HepG2 (cell line): ENCODE measurements around the gene SHISA4. TPM values are rescaled to one million over a fixed set of nuclear protein-coding genes. Genes with fewer than 3 reads are reported as not detected.
A peak's percentile ranks its signal among the peaks of the same experiment; 100 is the strongest.

Experiments used
- ATF5 ChIP-seq: sonication (generic); formaldehyde crosslinking; IDR thresholded peaks from 2 replicates; pipeline ENCODE4 v1.4.0; 2020; ENCODE audit warnings: mild to moderate bottlenecking, low read depth, missing genetic modification reagents
- KAT2B ChIP-seq: fragments of 150-350 bp; IDR thresholded peaks from 2 replicates; pipeline ENCODE4 v1.6.1; 2014; ENCODE audit warnings: low read depth, low read length, borderline replicate concordance
- NFKBIZ ChIP-seq: IDR thresholded peaks from 2 replicates; pipeline ENCODE4 v1.6.1; 2018; ENCODE audit warnings: missing genetic modification reagents, missing compliant biosample characterization
- PRDM10 ChIP-seq: sonication (generic); formaldehyde crosslinking; IDR thresholded peaks from 2 replicates; pipeline ENCODE4 v1.4.0; 2020; ENCODE audit warnings: low read depth, missing genetic modification reagents
- RFX1 ChIP-seq: fragments of 450-650 bp; IDR thresholded peaks from 2 replicates; pipeline ENCODE4 v1.6.1; 2017
- RFX3 ChIP-seq: IDR thresholded peaks from 2 replicates; pipeline ENCODE4 v1.6.1; 2016; ENCODE audit warnings: missing biosample characterization, missing genetic modification reagents
- SIX4 ChIP-seq: sonication (generic); formaldehyde crosslinking; IDR thresholded peaks from 2 replicates; pipeline ENCODE4 v1.4.0; 2020; ENCODE audit warnings: missing genetic modification reagents
- SRF ChIP-seq: IDR thresholded peaks from 2 replicates; pipeline ENCODE4 v1.6.1; 2011; ENCODE audit warnings: mild to moderate bottlenecking, low read depth, low read length, moderate library complexity
- TCF12 ChIP-seq, 2 experiments: fragments of 450-650 bp in 1 of 2; sonication (generic) in 1 of 2; formaldehyde crosslinking in 1 of 2; IDR thresholded peaks; 2 replicates each; pipeline versions ENCODE4 v1.6.1 to v1.8.0; 2017 to 2022; ENCODE audit warnings: antibody characterized with exemption in 1 of 2, mild to moderate bottlenecking in 1 of 2, missing genetic modification reagents in 1 of 2, moderate library complexity in 1 of 2
- ZBTB46 ChIP-seq: sonication (generic); formaldehyde crosslinking; IDR thresholded peaks from 2 replicates; pipeline ENCODE4 v1.4.0; 2020; ENCODE audit warnings: mild to moderate bottlenecking, missing genetic modification reagents, borderline replicate concordance
- ZNF281 ChIP-seq: sonication (generic); formaldehyde crosslinking; IDR thresholded peaks from 2 replicates; pipeline ENCODE4 v1.4.0; 2020; ENCODE audit warnings: missing genetic modification reagents, borderline replicate concordance
- ZNF282 ChIP-seq: fragments of 450-650 bp; IDR thresholded peaks from 2 replicates; pipeline ENCODE4 v1.6.1; 2018; ENCODE audit not compliant: partially characterized antibody
- ZNF614 ChIP-seq: IDR thresholded peaks from 2 replicates; pipeline ENCODE4 v1.6.1; 2018; ENCODE audit warnings: missing biosample characterization, missing genetic modification reagents, inconsistent platforms, borderline replicate concordance
- polyA plus RNA-seq, 8 experiments: library from polyadenylated mRNA; depleted of rRNA in 3 of 8; stranded (reverse) in 7 of 8; unstranded in 1 of 8; fragments of >200 nt; fragmentation: Illumina TruSeq in 4 of 8; extraction: Trizol in 4 of 8; gene quantifications; 2 replicates each; pipeline versions ENCODE4 v1.2.1 to v1.2.3, GENCODE V29; 2011 to 2016; ENCODE audit warnings: low read depth in 4 of 8, missing spikeins in 1 of 8, mixed read lengths in 1 of 8; ENCODE audit not compliant: insufficient read depth in 1 of 8
- total RNA-seq, 5 experiments: library from RNA; depleted of rRNA; stranded (reverse); fragments of >200 nt; fragmentation: Illumina TruSeq; extraction: Trizol; gene quantifications; 2 replicates each; pipeline ENCODE4 v1.2.3, GENCODE V29; 2016; ENCODE audit warnings: low read depth in 1 of 5
- TF ChIP-seq, protein P1 (sequence below): sonication (generic); formaldehyde crosslinking; IDR thresholded peaks from 2 replicates; pipeline ENCODE4 v1.4.0; 2020; ENCODE audit warnings: missing genetic modification reagents
- TF ChIP-seq, protein P2 (sequence below): sonication (generic); formaldehyde crosslinking; IDR thresholded peaks from 2 replicates; pipeline ENCODE4 v1.9.0; 2022; ENCODE audit warnings: missing genetic modification reagents, mild to moderate bottlenecking, borderline replicate concordance

The SHISA4 gene
- total and polyA plus RNA-seq, 2 of the 13 experiments (the other 11 are each of a cell fraction or from before 2014, with no cell fraction given), result 0.51 to 1.0 TPM

- TF ChIP-seq, protein P1, sequence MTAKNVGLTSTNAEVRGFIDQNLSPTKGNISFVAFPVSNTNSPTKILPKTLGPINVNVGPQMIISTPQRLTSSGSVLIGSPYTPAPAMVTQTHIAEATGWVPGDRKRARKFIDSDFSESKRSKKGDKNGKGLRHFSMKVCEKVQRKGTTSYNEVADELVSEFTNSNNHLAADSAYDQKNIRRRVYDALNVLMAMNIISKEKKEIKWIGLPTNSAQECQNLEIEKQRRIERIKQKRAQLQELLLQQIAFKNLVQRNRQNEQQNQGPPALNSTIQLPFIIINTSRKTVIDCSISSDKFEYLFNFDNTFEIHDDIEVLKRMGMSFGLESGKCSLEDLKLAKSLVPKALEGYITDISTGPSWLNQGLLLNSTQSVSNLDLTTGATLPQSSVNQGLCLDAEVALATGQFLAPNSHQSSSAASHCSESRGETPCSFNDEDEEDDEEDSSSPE, result no peak
- TF ChIP-seq NFKBIZ (CRISPR knock-in tag) (no peak), ATF5 (CRISPR knock-in tag) (no peak), SRF (no peak), RFX1 (no peak), RFX3 (CRISPR knock-in tag) (no peak), ZNF614 (CRISPR knock-in tag) (peak; percentile 63; the same call in 1 of the 2 replicates), KAT2B (no peak), ZNF282 (no peak), ZNF281 (no peak), TCF12 (IDR thresholded peaks at IDR 0.05) (no peak), TCF12 (CRISPR knock-in tag; IDR thresholded peaks at IDR 0.05) (no peak), ZBTB46 (CRISPR knock-in tag) (no peak), SIX4 (CRISPR knock-in tag) (no peak), PRDM10 (no peak)
- TF ChIP-seq, protein P2, sequence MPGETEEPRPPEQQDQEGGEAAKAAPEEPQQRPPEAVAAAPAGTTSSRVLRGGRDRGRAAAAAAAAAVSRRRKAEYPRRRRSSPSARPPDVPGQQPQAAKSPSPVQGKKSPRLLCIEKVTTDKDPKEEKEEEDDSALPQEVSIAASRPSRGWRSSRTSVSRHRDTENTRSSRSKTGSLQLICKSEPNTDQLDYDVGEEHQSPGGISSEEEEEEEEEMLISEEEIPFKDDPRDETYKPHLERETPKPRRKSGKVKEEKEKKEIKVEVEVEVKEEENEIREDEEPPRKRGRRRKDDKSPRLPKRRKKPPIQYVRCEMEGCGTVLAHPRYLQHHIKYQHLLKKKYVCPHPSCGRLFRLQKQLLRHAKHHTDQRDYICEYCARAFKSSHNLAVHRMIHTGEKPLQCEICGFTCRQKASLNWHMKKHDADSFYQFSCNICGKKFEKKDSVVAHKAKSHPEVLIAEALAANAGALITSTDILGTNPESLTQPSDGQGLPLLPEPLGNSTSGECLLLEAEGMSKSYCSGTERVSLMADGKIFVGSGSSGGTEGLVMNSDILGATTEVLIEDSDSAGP, result 0 out of 2 replicates have a peak, but pooled peaks have one; percentile 52
These were observed 7.5 kb downstream of the SHISA4 start (continued) for GRCh38 chr1:201895913-201896807.
